ENCODE results near the gene C3orf70. TPM values are rescaled to one million over a fixed set of nuclear protein-coding genes. Genes with fewer than 3 reads are reported as not detected.

The C3orf70 gene
- total RNA-seq, 2 donors from 2014 or later = 0.06 TPM; not detected in 1

DNA sequence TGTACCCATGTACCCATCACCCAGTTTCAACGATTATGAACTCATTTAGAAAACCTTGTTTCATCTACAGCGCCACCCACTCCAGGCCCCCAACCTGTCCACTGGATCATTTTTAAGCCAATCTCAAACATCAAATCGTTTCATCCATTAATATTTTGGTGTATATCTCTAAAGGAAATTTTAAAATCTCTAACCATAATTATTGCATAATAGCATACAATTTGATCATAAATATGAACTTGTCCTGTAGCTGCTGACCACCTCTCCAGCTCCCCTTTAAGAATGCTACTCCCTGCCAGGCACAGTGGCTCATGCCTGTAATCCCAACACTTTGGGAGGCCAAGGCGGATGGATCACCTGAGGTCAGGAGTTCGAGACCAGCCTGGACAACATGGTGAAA is 2.8 kb upstream of the C3orf70 start:
- H3K36me3 Mint-ChIP-seq = peaks cover 0 to 10% of the 10 kb centered on the region in 2 donors
- DNase-seq (ENCODE audit: low spot score in 2 of 2) = no peak
- H3K27ac Mint-ChIP-seq = no peak overlapping the region
- no peak for ATAC-seq
- no peaks in the 10 kb centered on the region for H3K9me3 Mint-ChIP-seq

DNA sequence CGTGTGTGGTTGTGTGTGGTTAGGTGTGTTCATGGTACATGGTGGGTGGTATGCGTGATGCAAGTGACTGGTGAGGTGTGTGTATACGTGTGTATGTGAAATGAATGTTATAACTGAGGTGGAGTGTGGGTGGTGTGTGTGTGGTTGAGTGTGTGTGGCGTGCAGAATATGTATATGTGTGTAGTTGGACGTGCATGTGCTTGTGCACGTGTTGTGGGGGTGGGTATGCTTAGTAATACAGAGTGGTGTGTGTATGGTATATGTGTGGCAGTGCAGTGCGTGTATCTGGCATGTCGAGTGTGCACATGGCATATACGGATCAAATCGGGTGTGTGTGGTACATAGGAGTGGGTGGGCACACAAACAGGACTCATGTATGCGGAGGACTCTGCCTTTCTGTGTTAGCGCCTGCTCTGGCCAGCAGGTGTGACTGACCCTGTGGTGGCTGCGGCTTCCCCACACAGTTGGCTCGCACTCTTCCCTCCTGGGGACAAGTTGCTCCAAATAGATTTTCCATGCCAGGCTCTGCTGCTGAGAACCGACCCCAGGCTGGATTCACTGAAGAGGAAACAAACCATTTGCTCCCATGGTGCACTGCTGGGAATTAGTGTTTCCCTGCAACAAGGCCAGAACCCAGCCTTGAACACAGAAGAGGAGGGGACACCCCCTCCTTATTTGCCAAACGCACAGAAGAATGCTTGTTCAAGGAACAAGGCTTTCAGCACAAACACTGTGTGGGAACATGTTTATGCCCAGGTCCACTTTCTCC is 1.2 kb upstream of the C3orf70 start:
- no peaks in the 10 kb centered on the region for H3K9me3 Mint-ChIP-seq
- no peak overlapping the region for H3K27ac Mint-ChIP-seq
- H3K36me3 Mint-ChIP-seq = peaks cover 0 to 13% of the 10 kb centered on the region in 2 donors
- DNase-seq (ENCODE audit: low spot score in 2 of 2) (no peak), ATAC-seq (no peak)

DNA sequence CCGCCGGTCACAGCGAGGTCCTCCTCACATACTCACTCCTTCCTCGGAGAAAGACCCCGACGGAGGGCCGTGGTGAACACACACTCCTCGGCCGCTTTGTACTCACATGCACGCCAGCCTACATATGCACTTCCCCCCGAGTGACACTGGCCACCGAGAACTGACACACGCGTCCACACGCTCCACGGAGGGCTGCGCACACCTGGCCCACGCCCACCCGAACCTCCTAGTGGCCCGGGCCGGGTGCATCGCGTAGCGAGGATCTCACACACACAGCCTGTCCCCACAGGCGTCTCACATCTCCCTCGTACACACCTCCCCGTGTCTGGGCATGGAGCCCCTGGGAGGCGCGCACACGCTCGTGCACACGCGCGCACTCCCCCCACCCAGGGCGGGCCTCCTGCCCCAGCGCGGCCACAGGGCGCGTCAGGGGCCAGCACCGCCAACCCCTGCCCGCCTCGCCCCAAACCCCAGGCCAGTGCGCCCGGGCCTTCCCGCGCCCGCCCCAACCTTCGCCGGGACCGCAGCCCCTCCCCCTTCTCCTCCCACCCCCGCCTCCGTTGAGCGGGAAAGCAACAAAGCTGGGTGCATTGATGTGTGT is 411 bp upstream of the C3orf70 start:
- H3K36me3 Mint-ChIP-seq = peaks cover 0 to 13% of the 10 kb centered on the region in 2 donors
- ATAC-seq (peak; percentile 11 to 40), DNase-seq (ENCODE audit: low spot score in 2 of 2) (no peak)
- no peaks in the 10 kb centered on the region for H3K9me3 Mint-ChIP-seq
- no peak overlapping the region for H3K27ac Mint-ChIP-seq

DNA sequence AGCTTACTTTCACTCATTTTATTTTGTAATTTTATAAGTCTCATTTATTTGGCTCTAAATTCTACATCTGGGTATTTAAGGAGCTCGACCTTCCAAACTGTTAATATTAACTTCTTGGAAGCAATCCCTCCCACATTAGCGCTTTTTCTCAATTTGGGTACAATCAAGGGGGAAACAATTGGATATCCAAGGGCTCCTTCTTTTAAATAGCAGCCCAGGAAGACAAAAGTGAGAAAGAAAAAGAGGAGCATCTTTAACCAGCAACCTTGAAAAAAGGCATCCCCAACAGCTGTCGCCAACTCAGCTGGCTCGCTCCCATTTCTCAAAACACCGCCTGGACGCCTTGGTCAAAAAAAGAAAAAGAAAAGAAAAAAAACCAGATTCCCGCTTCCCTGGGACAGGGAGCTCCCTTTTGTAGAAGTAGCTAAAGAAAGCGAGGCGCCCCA is 873 bp downstream of the C3orf70 start:
- H3K36me3 Mint-ChIP-seq = peaks cover 0 to 13% of the 10 kb centered on the region in 2 donors
- no peaks in the 10 kb centered on the region for H3K9me3 Mint-ChIP-seq
- ATAC-seq (no peak), DNase-seq (ENCODE audit: low spot score in 2 of 2) (no peak)
- no peak overlapping the region for H3K27ac Mint-ChIP-seq

DNA sequence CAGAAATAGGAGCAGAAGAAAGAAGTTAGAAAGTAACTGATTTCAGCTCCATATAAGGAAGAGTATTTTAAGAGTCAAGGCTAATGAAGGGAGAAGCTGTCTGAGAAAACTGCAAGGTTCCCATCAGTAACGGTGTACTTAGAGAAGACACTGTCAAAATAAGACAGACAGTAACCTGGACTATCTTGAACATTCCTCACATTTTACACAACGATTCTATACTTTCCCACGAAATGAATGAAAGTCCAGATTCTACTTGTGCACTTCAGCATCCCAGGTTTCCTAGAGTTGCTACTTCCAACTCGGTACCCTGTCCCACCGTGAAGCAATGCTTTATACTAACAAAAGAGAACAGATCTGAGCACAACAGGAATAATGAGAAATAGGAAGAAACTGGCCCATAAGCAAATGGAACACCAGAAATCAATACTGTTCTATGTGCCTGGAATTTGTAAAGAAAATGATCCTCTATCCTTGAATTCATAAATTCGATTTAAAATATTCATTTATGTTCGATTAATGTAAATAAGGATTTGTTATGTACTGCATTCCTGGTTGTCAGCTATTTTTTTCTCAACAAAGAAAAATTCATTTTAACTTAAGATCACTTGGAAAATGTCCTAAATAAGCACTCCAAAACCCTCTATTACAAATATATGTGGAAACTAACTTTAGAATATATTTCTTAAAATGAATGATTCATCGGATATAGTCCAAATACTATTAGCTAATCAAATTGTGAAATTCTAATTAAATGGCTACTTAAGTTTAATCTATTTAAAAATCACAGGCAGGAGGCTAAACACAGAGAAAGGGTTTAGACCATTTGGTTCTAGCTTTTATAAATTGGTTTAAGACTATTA is 1.5 kb downstream of the C3orf70 start:
- Mint-ChIP-seq H3K9me3 (no peaks in the 10 kb centered on the region), H3K36me3 (peaks cover 0 to 13% of the 10 kb centered on the region in 2 donors)
- ATAC-seq = no peak

DNA sequence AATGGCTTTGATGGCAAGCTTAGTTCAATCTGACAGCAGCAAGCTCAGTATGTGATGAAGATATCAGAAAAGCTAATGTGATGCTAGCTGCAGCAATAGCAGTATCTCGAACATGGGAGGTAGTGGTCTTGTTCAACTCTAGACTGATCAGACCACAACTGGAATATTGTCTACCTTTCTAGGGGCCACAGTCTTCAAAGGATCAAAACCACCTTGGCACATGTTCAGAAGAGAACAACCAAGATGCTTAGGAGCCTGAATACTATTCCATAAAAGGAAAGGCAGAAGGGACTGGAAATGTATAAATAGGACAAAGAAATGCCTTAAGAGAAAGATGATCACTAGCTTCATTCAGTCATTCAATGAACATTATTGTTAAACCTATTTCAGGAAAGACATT is 2.3 kb downstream of the C3orf70 start:
- no peak overlapping the region for H3K27ac Mint-ChIP-seq
- ATAC-seq = no peak
- peaks cover 0 to 13% of the 10 kb centered on the region in 2 donors for H3K36me3 Mint-ChIP-seq
- H3K9me3 Mint-ChIP-seq = no peaks in the 10 kb centered on the region
- no peak for DNase-seq (ENCODE audit: low spot score in 2 of 2)

More for the DNA sequence above, 1.5 kb downstream of the C3orf70 start:
- H3K27ac Mint-ChIP-seq = no peak overlapping the region
- no peak for DNase-seq (ENCODE audit: low spot score in 2 of 2)

DNA sequence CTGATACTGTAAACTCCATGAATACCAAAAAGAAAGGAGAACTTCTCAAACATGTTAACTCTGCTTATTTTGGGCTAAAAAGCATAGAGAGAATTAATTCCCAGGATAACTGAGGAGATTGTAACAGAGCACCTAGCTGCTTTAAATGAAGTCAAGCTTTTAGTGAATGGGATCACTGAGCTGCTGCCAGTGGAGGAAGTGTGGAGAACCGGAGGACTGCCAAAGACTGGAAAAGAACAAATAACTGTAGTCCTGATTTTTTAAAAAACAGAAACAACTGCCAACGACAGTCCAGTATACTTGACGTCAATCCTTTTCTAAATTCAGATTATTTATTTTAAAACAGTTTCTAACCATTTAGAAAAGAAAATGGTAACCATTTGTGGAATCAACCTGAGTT is 3.3 kb downstream of the C3orf70 start:
- Mint-ChIP-seq H3K9me3 (no peaks in the 10 kb centered on the region), H3K36me3 (peaks cover 0 to 13% of the 10 kb centered on the region in 2 donors), H3K27ac (no peak overlapping the region)
- DNase-seq (ENCODE audit: low spot score in 2 of 2) (no peak), ATAC-seq (no peak)

DNA sequence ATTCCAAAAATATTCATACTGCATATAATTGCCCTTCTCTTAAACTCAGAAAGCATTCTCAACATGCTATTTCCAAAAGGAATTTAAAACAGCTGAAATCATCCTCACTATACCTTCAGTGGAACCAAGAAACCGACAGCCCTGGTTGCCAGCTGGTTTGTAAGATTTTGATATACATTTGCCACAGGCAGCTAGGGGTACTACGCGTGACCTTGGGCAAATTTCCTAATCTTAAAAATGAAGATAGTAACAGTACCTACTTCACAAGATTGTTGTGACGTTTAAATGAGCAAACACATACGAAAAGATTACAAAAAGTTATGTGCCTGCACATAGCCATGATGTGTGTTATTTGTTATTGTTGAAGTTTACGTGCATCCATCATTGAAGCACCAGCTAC is 7.3 kb downstream of the C3orf70 start:
- H3K9me3 Mint-ChIP-seq = no peaks in the 10 kb centered on the region
- ATAC-seq = no peak
- no peak overlapping the region for H3K27ac Mint-ChIP-seq
- no peak for DNase-seq (ENCODE audit: low spot score in 2 of 2)
- H3K36me3 Mint-ChIP-seq = peaks cover 0 to under 1% of the 10 kb centered on the region in 2 donors

DNA sequence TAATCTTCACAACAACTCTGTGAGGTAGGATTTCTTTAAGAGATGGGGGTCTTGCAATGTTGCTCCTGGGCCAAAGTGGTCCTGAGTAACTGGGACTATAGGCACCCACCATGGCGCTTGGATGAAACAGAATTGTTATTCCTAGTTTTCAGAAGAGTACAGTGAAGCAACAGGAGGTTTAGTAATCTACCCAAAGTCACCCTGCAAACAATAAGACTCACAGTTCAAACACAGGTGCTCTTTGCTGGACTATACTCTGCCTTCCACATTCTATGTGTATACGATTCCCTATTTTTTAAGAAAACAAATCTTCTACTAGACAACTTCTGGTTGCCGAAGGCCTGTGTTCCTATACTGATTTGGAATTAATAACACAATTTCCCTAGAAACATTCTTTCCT is 8.1 kb downstream of the C3orf70 start:
- ATAC-seq (no peak), DNase-seq (ENCODE audit: low spot score in 2 of 2) (no peak)
- Mint-ChIP-seq H3K27ac (no peak overlapping the region), H3K36me3 (no peaks in the 10 kb centered on the region), H3K9me3 (no peaks in the 10 kb centered on the region)

DNA sequence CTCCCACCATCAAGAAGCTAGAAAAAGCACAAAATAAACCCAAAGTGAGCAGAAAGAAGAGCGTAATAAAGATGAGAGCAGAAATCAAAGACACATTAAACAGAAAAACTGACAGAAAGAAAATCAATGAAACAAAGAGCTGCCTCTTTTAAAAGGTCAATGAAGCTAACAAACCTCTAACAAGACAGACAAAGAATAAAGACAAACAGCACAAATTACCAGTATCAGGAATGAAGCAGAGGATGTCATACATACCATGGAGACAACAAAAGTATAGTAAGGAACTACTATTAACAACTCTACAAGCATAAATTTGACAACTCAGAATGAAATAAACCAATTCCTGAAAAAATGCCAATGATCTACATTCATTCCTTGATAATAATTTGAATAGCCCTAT is 15.0 kb downstream of the C3orf70 start:
- Mint-ChIP-seq H3K36me3 (no peaks in the 10 kb centered on the region), H3K9me3 (no peaks in the 10 kb centered on the region), H3K27ac (no peak overlapping the region)
- DNase-seq (ENCODE audit: low spot score in 2 of 2) = no peak
- no peak for ATAC-seq

DNA sequence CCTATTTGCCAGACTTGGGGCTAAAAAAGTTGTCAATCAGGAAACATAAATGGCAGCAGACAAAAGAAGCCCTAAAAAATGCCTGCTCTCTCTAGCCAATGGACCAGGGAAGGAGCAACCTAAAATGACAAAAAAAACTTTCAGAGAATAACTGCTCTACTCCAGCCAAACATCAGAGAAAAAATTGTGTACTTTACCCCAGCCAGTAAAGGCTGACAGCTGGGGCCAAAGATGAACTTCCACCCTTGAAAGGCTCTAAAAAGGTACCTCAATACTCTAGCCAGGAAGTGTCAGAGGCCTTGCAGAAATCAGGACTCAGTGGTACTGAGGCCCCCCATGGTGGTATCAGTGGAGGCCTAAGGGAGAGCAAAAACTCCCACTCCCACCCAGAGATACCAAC is 18.4 kb downstream of the C3orf70 start:
- Mint-ChIP-seq H3K36me3 (no peaks in the 10 kb centered on the region), H3K27ac (no peak overlapping the region), H3K9me3 (no peaks in the 10 kb centered on the region)
- ATAC-seq (no peak), DNase-seq (ENCODE audit: low spot score in 2 of 2) (no peak)

DNA sequence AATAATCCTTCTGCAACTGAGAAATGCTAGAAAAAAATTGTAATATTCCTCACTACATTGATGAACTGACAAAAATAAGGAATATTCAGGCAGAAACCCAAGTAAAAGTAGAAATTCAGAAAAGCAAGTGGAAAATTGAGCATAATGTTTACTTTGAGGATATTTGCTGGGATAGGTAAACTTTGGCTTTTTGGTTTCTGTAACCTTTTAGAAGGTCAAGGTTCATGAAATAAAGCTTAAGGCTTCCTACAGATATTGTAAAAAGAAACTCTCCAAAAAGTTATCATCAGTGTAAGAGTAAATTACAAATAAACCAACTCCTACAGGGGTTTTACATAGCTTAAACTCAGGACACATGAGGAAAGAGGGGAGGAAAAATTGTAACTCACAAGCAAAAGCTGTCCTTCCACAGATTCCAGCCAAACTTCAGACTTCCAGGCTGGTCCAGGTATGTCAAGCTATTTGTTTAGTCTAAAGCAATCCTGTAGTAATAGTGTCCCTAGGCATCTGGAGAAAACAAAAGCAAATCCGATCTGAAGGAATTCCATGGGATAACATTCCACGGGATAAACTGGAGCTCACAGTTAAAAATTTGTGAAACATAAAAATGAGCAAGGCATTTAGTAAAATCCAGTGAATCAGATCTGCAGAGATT is 21.1 kb downstream of the C3orf70 start:
- Mint-ChIP-seq H3K27ac (no peak overlapping the region), H3K36me3 (no peaks in the 10 kb centered on the region), H3K9me3 (no peaks in the 10 kb centered on the region)
- ATAC-seq (no peak), DNase-seq (ENCODE audit: low spot score in 2 of 2) (no peak)

DNA sequence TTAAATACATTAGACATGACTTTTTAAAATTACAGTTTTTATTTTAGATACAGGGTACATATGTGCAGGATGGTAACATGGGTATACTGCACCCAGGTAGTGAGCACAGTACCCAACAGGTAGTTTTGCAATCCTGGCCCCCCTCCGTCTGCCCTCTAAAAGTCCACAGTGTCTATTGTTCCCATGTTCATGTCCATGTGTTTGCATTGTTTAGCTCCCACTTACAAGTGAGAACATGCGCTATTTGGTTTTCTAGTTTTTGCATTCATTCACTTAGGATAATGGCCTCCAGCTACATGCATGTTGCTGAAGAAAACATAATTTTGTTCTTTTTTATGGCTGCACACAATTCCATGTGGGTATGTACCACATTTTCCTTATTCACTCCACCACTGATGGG is 23.8 kb downstream of the C3orf70 start:
- no peak for ATAC-seq
- Mint-ChIP-seq H3K9me3 (no peaks in the 10 kb centered on the region), H3K36me3 (no peaks in the 10 kb centered on the region), H3K27ac (no peak overlapping the region)
- DNase-seq (ENCODE audit: low spot score in 2 of 2) = no peak

DNA sequence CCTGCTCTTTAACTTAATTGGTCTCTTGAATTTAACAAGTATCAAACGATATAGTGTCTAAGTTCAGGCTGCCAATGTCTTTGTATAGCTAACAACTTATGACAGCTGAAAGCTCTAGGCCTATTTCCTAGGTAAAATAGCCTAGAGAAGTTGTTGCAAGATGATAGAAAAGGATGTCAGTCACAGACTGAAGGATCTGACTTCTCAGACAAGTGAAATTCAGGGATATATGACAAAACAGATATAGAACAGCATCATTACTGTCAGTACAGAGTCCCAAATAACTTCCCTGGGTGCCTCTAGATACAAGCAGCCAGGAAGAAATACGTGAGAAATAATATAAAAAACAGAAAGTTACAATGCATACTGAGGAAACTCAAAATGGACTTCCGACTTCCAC is 26.7 kb downstream of the C3orf70 start:
- peaks cover 1 to 3% of the 10 kb centered on the region in 2 donors for H3K9me3 Mint-ChIP-seq
- H3K36me3 Mint-ChIP-seq = no peaks in the 10 kb centered on the region
- H3K27ac Mint-ChIP-seq = no peak overlapping the region
- DNase-seq (ENCODE audit: low spot score in 2 of 2) = no peak
- ATAC-seq = no peak

DNA sequence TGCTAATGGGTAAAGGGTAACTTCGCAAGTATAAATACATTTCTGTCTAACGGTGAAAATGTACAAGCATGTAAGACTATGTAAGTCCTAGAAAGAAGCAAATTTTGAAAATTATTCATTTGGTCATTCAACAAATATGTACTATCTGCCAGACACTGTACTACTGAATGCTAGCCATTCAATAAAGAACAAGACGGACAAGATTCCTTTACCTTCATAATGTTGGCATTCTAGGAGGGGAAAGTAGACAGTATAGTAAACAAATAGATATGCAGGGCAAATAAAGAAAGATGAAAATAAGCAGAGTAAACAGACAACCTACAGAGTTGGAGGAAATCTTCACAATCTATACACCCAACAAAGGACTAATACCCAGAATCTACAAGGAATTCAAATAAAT is 32.7 kb downstream of the C3orf70 start:
- no peak for DNase-seq (ENCODE audit: low spot score in 2 of 2)
- H3K27ac Mint-ChIP-seq = no peak overlapping the region
- H3K36me3 Mint-ChIP-seq = no peaks in the 10 kb centered on the region
- no peak for ATAC-seq
- peaks cover 3 to 6% of the 10 kb centered on the region in 2 donors for H3K9me3 Mint-ChIP-seq

DNA sequence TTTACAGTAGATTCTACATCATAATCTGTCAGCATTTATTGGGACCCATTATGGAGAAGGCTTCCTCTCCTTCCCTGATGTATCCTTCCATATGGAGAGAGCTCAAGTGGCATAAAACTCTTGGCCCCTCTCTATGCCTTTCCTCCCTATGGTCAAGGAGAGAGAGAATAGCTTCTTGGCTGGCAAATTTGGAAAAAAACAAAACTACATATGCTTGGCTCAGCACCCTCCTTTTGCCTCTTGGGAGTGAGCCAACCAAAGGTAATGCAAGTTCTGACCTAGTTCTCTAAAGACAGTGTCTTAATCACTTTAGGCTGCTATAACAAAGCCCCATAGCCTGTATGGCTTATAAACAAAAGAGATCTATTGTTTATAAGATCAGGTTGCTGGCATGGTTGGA is 37.5 kb downstream of the C3orf70 start:
- no peaks in the 10 kb centered on the region for H3K9me3 Mint-ChIP-seq
- no peak overlapping the region for H3K27ac Mint-ChIP-seq
- DNase-seq (ENCODE audit: low spot score in 2 of 2) (no peak), ATAC-seq (no peak)
- H3K36me3 Mint-ChIP-seq = no peaks in the 10 kb centered on the region

DNA sequence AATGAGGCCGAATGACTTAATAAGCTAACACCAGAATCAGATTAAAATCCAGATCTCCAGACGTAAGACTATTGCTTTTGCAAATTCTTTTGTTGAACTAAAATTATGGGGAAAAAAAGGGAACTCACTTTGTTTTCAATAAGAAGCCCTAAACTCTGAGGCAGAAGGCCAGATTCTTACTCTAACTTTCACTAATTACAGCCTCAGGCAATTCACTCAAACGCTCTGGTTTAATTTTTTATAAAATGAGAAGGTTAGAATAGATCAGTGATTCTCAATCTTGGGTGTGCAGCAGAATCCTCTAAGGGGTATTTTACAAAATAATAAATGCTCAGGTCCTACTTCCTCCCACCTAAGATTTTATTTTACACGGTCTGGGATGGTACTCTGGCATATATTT is 38.1 kb downstream of the C3orf70 start:
- Mint-ChIP-seq H3K36me3 (peaks cover 0 to 2% of the 10 kb centered on the region in 2 donors), H3K27ac (no peak overlapping the region), H3K9me3 (no peaks in the 10 kb centered on the region)
- ATAC-seq (no peak), DNase-seq (ENCODE audit: low spot score in 2 of 2) (no peak)
